GM10248 (cell line): Measurements from ENCODE around the gene FAM118A.
"Not testable (repeated sequence)": the region's sequence is repeated elsewhere in the genome, so short reads cannot be mapped to it uniquely, and the experiment has no call there.

ENCODE experiments used
- CTCF ChIA-PET: fragments of 300-600 bp; sonication (Branson Sonifier 250); formaldehyde crosslinking; extraction: SDS; loops from one replicate; lab custom pipeline; 2021; ENCODE audit warnings: antibody characterized with exemption; lab: Yijun Ruan, JAX
- POLR2A ChIA-PET: fragments of 350-650 bp; sonication (Branson Sonifier 250); formaldehyde crosslinking; extraction: SDS; loops from one replicate; lab custom pipeline; 2020; ENCODE audit warnings: antibody characterized with exemption; lab: Yijun Ruan, JAX
- DNase-seq: peaks from one replicate; pipeline ENCODE4 v3.0.0; 2012; ENCODE audit errors: extremely low spot score
- TF ChIP-seq, protein P1 (sequence below): IDR thresholded peaks from 2 replicates; pipeline ENCODE4 v1.5.1; 2012; ENCODE audit warnings: mild to moderate bottlenecking, low read depth; ENCODE audit errors: extremely low read depth, missing control alignments, control extremely low read depth

The FAM118A gene

DNA sequence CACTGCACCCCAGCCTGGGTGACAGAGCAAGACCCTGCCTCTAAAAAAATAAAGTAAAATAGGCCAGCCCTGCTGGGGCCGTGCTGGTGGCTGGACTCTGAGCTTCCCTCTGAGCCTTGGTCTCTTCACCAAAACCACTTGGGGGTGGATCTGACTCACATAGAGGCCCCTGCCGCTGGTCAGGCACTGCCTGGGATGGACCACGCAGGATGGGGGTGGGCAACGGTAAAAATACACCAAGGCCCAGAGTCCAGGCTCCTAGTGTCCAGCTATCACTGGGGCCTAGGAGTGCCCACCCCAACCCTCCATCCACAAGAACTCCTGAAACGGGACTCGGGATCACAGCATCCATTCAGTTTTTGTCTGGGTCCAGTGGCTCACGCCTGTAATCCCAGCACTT, 37.2 kb upstream of the FAM118A start:
- TF ChIP-seq, protein P1, sequence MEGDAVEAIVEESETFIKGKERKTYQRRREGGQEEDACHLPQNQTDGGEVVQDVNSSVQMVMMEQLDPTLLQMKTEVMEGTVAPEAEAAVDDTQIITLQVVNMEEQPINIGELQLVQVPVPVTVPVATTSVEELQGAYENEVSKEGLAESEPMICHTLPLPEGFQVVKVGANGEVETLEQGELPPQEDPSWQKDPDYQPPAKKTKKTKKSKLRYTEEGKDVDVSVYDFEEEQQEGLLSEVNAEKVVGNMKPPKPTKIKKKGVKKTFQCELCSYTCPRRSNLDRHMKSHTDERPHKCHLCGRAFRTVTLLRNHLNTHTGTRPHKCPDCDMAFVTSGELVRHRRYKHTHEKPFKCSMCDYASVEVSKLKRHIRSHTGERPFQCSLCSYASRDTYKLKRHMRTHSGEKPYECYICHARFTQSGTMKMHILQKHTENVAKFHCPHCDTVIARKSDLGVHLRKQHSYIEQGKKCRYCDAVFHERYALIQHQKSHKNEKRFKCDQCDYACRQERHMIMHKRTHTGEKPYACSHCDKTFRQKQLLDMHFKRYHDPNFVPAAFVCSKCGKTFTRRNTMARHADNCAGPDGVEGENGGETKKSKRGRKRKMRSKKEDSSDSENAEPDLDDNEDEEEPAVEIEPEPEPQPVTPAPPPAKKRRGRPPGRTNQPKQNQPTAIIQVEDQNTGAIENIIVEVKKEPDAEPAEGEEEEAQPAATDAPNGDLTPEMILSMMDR, result no peak
- POLR2A ChIA-PET, result no interaction called here
- DNase-seq, result no peak
- CTCF ChIA-PET, result interaction anchor here (0.7 to 1.4 kb wide), 6 partner anchors 9 to 162 kb away, joined by 3 to 4 read pairs (median 3); no protein-coding TSS in a partner anchor

- ChIA-PET CTCF (interaction anchor here (1.0 to 1.6 kb wide), 3 partner anchors 24 to 163 kb away, joined by 3 to 5 read pairs (median 3); no protein-coding TSS in a partner anchor), POLR2A (no interaction called here)
- TF ChIP-seq, protein P1, result no peak
- DNase-seq, result no peak
These were observed 36.2 kb upstream of the FAM118A start for GRCh38 chr22:45273452-45274075.

- ChIA-PET CTCF (no interaction called here), POLR2A (no interaction called here)
- DNase-seq, result no peak
- TF ChIP-seq, protein P1, result no peak
These were observed 33.1 kb upstream of the FAM118A start for GRCh38 chr22:45276507-45277105.

DNA sequence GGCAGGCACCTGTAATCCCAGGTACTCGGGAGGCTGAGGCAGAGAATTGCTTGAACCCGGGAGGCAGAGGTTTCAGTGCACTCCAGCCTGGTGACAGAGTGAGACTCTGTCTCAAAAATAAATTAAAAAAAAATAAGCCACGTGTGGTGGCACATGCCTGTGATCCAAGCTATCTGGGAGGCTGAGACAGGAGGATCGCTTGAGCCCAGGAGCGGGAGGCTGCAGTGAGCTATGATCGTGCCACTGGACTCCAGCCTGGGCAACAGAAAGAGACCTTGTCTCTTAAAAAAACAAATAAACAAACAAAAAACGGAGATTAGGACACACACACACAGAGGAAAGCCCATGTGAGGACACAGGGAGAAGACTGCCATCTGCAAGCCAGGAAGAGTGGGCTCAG, 32.0 kb upstream of the FAM118A start:
- CTCF ChIA-PET, DNase-seq, POLR2A ChIA-PET: not testable (repeated sequence)

DNA sequence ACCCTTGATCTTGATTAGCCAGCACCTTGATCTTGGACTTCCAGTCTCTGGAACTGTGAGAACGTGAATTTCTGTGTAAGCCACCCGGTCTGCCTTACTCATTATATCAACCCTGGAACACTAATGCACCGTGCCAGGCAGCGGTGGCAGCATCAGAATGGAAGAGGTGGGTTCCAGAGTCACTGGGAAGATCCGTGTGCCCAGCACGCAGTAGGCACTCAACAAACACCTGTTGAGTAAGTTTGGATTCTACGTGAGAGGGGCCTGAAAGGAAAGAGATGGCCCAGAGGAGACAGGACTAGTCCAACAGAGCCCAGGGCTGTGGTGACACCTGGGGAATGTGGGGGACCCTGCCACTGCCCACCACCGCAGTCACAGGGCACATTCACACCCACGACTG, 31.6 kb upstream of the FAM118A start:
- TF ChIP-seq, protein P1, result no peak
- POLR2A ChIA-PET, result no interaction called here
- DNase-seq, result no peak
- CTCF ChIA-PET, result no interaction called here

DNA sequence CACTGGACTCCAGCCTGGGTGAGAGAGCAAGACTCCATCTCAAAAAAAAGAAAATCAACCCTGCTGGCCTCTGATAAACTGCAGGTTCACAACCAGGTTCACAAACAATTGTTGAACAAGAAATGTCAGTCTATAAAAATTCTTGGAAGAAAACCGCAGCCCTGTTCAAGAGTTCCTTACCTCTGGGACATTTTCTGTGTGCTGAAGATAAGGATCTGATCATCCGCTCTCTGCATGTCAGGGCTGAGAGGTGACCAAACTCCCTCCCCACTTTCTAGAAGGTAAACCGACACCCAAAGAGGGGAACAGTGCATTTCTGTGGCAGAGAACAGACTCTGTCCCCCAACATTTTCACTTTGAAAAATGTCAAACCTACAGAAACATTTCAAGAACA, 29.1 kb upstream of the FAM118A start:
- TF ChIP-seq, protein P1, result no peak
- POLR2A ChIA-PET, result no interaction called here

DNA sequence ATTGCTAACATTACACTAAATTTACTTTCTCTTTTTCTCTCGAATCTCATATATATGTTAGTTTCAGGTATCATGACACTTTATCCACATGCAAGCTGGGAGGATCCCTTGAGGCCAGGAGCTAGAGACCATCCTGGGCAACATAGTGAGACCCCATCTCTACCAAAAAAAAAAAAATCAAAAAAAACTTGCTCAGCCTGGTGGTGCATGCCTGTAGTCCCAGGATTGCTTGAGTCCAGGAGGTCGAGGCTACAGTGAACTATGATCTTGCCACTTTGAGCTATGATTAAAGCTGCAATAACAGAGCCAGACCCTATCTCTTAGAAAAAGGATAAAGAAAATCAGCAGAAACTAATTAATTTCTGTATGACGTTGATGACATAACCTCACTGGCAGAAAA, 28.7 kb upstream of the FAM118A start:
- CTCF ChIA-PET, result interaction anchor here (1.2 kb wide), 1 partner anchor 9 kb away, joined by 3 read pairs; no protein-coding TSS in a partner anchor
- POLR2A ChIA-PET, result no interaction called here
- DNase-seq, result no peak
- TF ChIP-seq, protein P1, result no peak

More for the DNA sequence above, 29.1 kb upstream of the FAM118A start:
- DNase-seq, result no peak
- CTCF ChIA-PET, result interaction anchor here (1.2 kb wide), 1 partner anchor 8 kb away, joined by 3 read pairs; no protein-coding TSS in a partner anchor
